ENCODE results near the gene DDX10.

The DDX10 gene

DNA sequence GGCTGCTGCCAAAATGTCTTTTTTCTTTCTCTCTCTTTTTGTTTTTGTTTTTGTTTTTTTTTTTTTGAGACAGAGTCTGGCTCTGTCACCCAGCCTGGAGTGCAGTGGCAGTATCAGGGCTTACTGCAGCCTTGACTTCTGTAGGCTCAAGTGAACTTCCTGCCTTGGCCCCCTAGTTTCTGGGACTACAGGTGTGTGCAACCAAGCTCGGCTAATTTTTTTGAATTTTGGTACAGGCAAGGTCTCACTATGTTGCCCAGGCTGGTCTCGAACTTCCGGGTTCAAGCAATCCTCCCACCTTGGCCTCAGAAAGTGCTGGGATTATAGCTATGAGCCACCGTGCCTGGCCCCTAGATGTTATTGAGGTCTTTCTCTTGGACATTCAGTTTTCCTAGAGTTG, 2.2 kb upstream of the DDX10 start:
- DNase-seq: no peak

GRCh38 chr11:108663154-108663877, 1.6 kb upstream of the DDX10 start:
- DNase-seq: no peak

- DNase-seq: no peak
Measured at GRCh38 chr11:108666373-108666772, 1.5 kb downstream of the DDX10 start.

- no peak for DNase-seq
Measured at GRCh38 chr11:108669286-108669685, 4.4 kb downstream of the DDX10 start.

DNA sequence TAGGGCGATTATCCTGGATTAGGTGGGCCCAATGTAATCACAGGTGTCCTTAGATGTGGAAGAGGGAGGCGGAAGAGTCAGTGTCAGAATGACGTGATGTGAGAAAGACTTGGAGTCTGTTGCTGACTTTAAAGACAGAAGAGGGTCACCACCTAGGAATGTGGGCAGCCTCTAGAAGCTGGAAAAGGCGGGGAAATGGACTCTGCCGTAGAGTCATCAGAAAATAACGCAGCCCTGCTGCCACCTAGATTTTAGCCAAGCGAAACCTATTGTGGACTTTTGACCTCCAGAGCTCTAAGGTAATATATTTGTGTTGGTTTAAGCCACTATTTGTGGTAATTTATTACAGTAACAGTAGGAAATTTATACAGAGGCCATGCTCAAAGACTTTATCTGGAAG, 4.8 kb downstream of the DDX10 start:
- no peak for DNase-seq

DNA sequence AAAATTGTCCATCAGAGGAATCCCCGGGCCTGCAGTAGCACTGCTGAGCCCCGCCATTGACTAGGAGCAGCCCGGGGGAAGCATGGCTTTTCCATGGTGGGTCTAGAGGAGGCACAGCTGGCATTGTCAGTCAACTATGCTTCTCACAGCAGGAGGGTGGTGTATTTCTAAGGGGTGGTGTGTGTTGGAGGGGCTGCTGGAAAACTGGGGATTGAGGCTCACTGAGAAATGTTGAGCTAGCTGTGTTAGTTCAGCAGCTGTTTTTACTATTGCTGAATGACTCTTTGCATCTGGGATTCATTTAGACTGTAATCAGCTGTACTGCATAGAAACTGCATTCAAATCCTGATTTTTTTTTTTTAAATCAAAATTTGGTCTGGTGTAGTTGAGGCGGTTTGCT, 5.6 kb downstream of the DDX10 start:
- no peak for DNase-seq

DNA sequence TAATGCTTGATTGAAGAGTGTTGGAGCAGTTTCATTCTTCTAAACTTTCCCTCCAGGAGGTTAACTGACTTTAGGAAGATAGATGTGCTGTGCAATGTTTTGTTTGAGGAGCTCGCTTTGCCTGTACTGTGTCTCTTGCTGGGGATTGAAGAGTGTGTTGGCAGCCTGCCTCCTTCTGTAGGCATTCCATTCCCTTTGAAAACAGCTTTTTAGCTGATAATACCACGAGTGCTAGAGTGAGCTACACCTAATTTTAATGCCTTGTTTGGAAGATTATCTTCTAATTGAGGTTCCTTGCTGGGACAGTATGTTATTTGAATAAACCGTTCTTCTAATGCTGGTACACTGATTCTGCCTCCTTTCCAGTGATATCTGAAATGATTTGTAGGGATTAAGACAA, 7.2 kb downstream of the DDX10 start:
- DNase-seq: peak; percentile 54

DNA sequence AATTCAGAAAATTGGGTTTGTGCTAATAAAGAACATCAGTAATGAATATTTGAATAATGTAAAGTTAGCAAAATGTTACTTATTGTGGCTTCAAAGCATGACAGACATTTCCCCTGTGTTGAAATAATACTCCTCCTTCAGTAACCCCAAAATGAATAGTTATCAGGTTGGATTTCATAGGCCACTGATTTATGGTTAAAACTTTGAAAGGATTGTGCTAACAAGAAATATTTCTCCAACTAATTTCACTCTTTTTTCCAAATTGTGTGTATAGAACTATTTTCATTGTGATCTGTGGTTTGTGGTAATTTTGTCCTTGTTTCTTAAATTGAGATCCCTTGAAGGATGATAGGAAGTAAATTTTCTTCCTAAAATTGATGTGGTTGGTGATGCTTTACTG, 7.9 kb downstream of the DDX10 start:
- no peak for DNase-seq

- no peak for DNase-seq
Measured at GRCh38 chr11:108679045-108679444, 14.2 kb downstream of the DDX10 start.

GRCh38 chr11:108680271-108680670, 15.4 kb downstream of the DDX10 start:
- no peak for DNase-seq

DNA sequence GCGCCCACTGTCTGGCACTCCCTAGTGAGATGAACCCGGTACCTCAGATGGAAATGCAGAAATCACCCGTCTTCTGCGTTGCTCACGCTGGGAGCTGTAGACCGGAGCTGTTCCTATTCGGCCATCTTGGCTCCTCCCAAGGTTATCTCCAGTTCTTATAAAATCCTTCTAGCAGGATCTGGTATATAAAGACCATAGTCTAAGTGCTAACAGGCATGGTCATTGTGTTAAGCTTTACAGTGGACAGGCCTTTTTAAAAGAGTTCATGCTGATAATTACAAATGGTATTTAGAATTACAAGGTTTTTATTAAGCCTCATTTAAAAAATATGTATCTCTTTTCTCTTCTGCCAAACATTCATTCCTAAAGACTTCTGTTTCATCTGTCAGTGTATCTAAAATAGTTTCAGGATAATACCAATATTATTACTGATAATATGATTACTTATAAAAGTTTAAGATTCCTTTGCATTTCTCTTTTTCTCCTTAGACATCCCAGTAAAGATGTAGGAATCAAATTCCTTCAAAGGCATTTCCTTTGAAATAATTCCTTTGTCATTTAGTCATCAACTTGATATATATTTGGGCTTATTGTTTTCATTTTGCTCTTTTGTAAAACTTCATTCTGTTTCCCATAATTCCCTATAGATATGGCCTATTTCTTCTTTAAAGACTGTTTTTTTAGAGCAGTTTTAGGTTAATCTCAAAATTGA, 20.7 kb downstream of the DDX10 start:
- DNase-seq: no peak

DNA sequence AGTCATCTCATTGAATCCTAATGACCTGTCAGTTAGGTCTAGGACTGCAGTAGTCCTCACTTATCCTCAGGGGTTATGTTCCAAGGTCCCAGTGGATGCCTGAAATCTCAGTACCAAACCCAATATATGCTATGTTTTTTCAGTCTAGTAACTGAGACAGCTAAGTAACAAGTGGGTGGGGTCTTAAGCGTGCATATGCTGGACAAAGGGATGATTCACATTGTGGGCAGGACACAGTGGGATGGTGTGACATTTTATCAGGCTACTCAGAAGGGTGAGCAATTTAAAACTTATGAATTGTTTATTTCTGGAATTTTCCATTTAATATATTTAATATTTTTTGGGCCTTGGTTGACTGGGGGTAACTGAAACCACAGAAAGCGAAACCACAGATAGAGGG, 29.0 kb downstream of the DDX10 start:
- DNase-seq: no peak

DNA sequence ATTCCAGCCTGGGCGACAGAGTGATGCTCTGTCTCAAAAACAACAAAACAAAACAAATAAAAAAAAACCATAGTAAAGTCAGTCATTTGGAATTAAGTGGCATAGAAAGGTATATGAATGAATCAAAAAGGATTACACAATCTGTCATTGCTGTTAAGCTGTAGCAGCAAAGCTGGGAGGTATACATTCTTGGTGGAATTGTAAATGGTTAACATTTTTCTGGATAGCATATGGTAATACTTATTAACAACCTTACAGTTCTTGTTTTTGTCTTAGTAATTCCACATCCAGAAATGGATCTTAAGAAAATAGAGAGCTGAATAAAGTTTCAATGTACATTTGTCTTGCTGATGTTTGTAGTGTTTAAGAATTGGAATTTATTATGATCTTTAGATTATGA, 30.0 kb downstream of the DDX10 start:
- no peak for DNase-seq

DNA sequence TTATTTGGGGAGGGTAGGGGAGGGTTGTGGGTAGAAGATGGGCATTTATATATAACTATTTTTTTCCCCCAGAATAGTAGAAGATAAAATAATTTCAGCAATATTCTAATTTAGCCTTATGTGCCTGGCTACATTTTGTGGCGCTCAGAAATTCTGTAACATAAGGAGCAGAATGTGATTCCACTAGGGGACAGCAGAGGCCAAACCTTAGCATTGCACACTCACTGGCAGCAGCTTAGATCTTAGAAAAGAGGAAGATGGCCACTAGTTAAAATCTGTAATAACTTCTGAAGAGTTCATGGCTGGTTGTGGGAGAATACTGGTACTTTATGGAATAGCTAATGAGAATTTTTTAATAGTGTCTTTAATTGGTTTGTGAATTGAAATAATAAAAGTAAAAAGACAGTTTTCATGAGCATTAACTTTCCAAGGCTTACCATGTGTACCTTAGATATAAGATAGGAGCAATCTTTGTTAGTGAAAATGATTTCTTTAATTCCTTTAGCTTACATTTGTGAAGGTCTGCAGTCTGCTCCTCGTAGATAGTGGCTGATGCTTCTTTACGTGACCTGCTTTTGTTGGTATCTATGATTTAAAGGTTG, 33.1 kb downstream of the DDX10 start:
- peak; percentile 75 for DNase-seq

GRCh38 chr11:108698844-108699642, 34.2 kb downstream of the DDX10 start:
- no peak for DNase-seq

DNA sequence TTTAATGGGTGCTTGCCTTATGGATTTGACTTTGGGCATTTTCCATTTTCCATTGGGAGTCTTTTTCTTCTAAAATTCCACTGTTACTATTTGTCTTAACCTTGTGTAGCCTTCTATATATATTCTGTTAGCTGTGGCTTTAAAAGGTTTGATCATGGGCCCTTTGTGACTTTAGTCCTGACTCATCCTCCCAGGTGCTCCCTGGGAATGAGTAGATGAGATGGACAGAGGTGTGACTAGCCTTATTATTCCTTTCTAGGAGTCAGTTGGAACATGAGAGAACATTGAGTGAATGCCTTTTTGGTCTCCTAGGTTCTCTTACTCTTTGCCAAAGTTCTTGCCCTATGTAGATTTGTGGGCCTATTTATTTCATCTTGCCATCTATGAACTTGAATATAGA, 39.0 kb downstream of the DDX10 start:
- DNase-seq: no peak

DNA sequence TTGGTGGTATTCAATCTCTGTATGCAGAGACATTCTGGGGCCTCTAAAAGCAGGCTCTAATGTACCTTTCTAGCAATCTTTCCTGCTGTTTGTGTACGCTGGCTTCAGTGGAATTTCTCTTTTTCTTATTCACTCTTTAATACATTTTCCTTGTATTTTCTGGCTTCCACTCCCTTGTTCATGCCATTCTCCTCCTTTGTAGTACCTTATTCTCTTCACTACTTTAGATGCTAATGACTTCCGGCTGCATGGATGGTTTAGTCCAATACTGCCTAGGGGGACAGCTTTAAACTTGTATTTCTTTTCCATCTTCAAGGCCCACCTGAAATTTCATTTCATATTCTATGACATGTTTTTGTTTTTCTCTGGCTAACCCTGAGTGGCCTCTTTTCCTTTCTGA, 40.2 kb downstream of the DDX10 start:
- DNase-seq: no peak

DNA sequence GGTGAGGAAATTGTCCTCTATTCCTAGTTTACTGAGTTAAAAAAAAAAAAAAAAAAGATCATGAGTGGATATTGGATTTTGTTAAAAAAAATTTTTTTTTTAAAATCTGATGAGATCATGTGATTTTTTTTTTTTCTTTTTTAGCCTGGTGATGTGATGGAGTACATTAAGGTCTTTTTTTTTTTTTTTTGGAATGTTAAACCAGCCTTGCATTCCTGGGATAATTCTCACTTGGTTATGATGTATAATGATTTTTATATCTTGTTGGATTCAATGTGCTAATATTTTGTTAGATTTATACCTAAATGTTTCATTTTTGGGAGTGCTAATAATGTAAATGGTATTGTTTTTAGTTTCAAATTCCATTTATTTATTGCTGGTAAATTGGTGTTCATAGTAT, 43.3 kb downstream of the DDX10 start:
- no peak for DNase-seq

DNA sequence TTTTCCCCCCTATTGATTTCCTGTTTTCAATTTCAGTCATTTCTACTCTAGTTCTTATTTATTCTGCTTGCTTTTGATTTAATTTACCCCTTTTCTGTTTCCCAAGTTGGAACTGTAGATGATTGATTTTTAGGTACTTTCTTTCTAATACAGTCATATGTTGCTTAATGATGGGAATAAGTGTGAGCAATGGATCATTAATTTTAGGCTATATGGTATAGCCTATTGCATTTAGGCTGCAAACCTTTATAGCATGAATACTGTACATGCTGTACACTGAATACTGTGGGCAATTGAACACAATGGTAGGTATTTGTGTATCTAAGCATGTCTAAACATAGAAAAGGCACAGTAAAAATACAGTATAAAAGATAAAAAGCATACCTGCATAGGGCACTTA, 44.9 kb downstream of the DDX10 start:
- DNase-seq: no peak

DNA sequence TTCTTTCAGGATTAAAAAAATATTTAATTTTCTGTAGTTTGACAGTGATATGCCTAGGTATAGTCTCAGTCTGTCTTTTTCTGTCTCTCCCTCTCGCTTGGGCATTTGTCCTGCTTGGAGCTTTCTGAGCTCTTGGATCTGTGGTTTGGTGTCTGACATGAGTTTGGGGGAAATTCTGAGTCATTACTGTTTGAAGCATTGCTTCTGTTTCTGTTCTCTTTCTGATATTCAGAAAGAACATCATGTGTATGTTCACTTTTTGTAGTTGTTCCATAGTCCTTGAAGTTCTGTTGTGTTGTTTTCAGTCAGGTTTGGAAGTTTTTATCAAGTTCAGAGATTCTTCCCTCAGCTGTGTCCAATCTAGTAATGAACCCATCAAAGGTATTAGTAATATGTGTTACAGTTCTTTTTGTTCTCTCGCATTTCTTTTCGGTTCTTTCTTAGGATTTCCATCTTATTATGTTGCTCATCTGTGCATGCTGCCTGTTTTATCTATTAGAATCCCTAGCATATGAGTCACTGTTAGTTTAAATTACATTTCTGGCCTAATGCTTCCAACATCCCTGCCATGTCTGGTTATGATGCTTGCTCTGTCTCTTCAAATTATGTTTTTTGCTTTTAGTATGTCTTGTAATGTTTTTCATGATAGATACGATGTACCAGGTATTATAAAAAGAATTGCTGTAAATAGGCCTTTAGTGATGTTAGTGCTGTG, 48.4 kb downstream of the DDX10 start:
- no peak for DNase-seq

DNA sequence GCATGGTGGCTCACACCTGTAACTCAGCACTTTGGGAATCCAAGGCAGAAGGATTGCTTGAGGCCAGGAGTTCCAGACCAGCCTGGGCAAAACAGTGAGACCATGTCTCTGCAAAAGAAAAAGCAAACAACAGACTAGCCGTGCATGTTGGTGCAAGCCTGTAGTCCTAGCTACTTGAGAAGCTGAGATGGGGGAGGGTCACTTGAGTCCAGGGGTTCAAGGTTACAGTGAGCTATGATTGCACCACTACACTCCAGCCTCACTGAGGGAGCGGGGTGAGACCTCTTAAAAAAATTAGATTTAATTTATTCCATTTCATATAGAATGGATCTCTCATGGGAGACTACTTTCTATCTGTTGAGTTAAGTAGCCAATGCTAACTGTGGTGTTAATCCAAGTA, 50.4 kb downstream of the DDX10 start:
- no peak for DNase-seq

DNA sequence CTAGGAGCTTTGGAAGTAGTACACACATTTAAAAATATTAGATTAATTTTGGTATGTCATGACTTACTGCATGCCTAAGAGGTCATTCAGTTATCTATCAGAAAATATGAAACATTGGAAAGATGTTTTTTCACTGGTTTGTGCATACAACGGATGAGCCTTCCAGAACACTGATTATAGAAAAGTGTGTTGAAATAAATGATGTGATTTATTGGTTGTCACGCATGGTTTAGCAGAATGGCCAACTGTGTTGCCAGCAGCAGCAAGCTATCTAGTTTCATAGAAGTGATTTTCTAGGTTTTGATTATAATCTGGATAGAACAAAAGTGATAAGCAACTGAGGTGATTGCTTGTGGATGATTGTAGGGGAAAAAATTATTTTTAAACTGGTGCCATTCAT, 53.6 kb downstream of the DDX10 start:
- DNase-seq: no peak
